Liver (tissue), 9 donors: Measurements from ENCODE around the gene IL10RB. TPM values are rescaled to one million over a fixed set of nuclear protein-coding genes. Genes with fewer than 3 reads are reported as not detected.

Experiments used
- DNase-seq: peaks from one replicate; pipeline ENCODE4 v3.0.0-alpha.2; 2017; ENCODE audit warnings: low spot score
- H3K27ac ChIP-seq, 2 donors: one replicate each; pipeline ENCODE4 v1.7.0; 2013; ENCODE audit warnings: inconsistent platforms in 2 of 2, low read length in 2 of 2, control low read depth in 1 of 2, low read depth in 1 of 2, mild to moderate bottlenecking in 1 of 2
- H3K27me3 ChIP-seq, 4 donors: one replicate each; pipeline versions ENCODE4 v1.6.1 to v1.7.0; 2013; ENCODE audit warnings: low read length in 3 of 4, inconsistent platforms in 1 of 4, mild to moderate bottlenecking in 1 of 4, moderate library complexity in 1 of 4; ENCODE audit not compliant: control insufficient read depth in 4 of 4, insufficient read depth in 4 of 4
- H3K36me3 ChIP-seq, 4 donors: one replicate each; pipeline versions ENCODE4 v1.6.1 to v1.7.0; 2013; ENCODE audit warnings: low read length in 3 of 4, mild to moderate bottlenecking in 3 of 4, low read depth in 1 of 4, moderate library complexity in 1 of 4; ENCODE audit not compliant: control insufficient read depth in 4 of 4, insufficient read depth in 3 of 4
- H3K4me1 ChIP-seq, 4 donors: one replicate each; pipeline versions ENCODE4 v1.6.1 to v1.7.0; 2013; ENCODE audit warnings: low read length in 3 of 4, mild to moderate bottlenecking in 3 of 4, moderate library complexity in 1 of 4; ENCODE audit not compliant: control insufficient read depth in 4 of 4, insufficient read depth in 4 of 4
- H3K4me3 ChIP-seq, 3 donors: one replicate each; pipeline versions ENCODE4 v1.6.1 to v1.7.0; 2013; ENCODE audit warnings: low read length in 3 of 3, control low read depth in 1 of 3, low read depth in 1 of 3, mild to moderate bottlenecking in 1 of 3
- H3K9ac ChIP-seq, 2 donors: one replicate each; pipeline ENCODE4 v1.7.0; 2013; ENCODE audit warnings: low read length in 2 of 2, mild to moderate bottlenecking in 2 of 2, moderate library complexity in 2 of 2, control low read depth in 1 of 2, low read depth in 1 of 2
- H3K9me3 ChIP-seq, 4 donors: one replicate each; pipeline versions ENCODE4 v1.6.1 to v1.7.0; 2013; ENCODE audit warnings: low read length in 3 of 4; ENCODE audit not compliant: control insufficient read depth in 4 of 4
- EGR1 ChIP-seq, 2 donors: IDR thresholded peaks; 2 replicates each; pipeline ENCODE4 v1.6.1; 2016 to 2018; ENCODE audit warnings: antibody characterized with exemption in 2 of 2, low read depth in 2 of 2
- FOXA1 ChIP-seq: IDR thresholded peaks from 2 replicates; pipeline ENCODE4 v1.6.1; 2016; ENCODE audit warnings: antibody characterized with exemption
- FOXA2 ChIP-seq: IDR thresholded peaks from 2 replicates; pipeline ENCODE4 v1.6.1; 2016; ENCODE audit warnings: antibody characterized with exemption
- GABPA ChIP-seq, 2 donors: IDR thresholded peaks in 1 of 2; conservative IDR thresholded peaks in 1 of 2; 2 replicates each; pipeline ENCODE4 v1.6.1; 2016; ENCODE audit warnings: antibody characterized with exemption in 2 of 2, mild to moderate bottlenecking in 1 of 2, moderate library complexity in 1 of 2
- HNF4A ChIP-seq, 2 donors: conservative IDR thresholded peaks; 2 replicates each; pipeline ENCODE4 v1.6.1; 2016; ENCODE audit warnings: antibody characterized with exemption in 2 of 2, mild to moderate bottlenecking in 2 of 2
- HNF4G ChIP-seq: IDR thresholded peaks from 2 replicates; pipeline ENCODE4 v1.6.1; 2016; ENCODE audit warnings: antibody characterized with exemption
- JUND ChIP-seq, 2 donors: IDR thresholded peaks; 2 replicates each; pipeline ENCODE4 v1.6.1; 2016; ENCODE audit warnings: antibody characterized with exemption in 2 of 2
- NR2F2 ChIP-seq: IDR thresholded peaks from 2 replicates; pipeline ENCODE4 v1.6.1; 2016; ENCODE audit warnings: antibody characterized with exemption
- RAD21 ChIP-seq, 2 donors: IDR thresholded peaks; 2 replicates each; pipeline ENCODE4 v1.6.1; 2016; ENCODE audit warnings: antibody characterized with exemption in 2 of 2, mild to moderate bottlenecking in 2 of 2
- RXRA ChIP-seq, 2 donors: IDR thresholded peaks; 2 replicates each; pipeline ENCODE4 v1.6.1; 2017 to 2018; ENCODE audit warnings: antibody characterized with exemption in 2 of 2, mild to moderate bottlenecking in 1 of 2
- SP1 ChIP-seq: IDR thresholded peaks from 2 replicates; pipeline ENCODE4 v1.6.1; 2018; ENCODE audit warnings: antibody characterized with exemption, mild to moderate bottlenecking
- TAF1 ChIP-seq: conservative IDR thresholded peaks from 2 replicates; pipeline ENCODE4 v1.6.1; 2016; ENCODE audit warnings: antibody characterized with exemption, mild to moderate bottlenecking
- YY1 ChIP-seq: IDR thresholded peaks from 2 replicates; pipeline ENCODE4 v1.6.1; 2016; ENCODE audit warnings: antibody characterized with exemption, mild to moderate bottlenecking
- WGBS: extraction: QIAGEN DNeasy Blood & Tissue Kit; methylation state at CpG from one replicate; pipeline ENCODE4 v1.1.7; 2013; 5-methylcytosine and 5-hydroxymethylcytosine counted together
- polyA plus RNA-seq, 2 donors: library from polyadenylated mRNA; stranded (reverse) in 1 of 2; unstranded in 1 of 2; fragments of 200-250 nt in 1 of 2; fragments of >200 nt in 1 of 2; fragmentation: Nextera tagmentation in 1 of 2; extraction: Ambion mirVana in 1 of 2; gene quantifications; one replicate each; pipeline versions ENCODE4 v1.2.1 to v1.2.3, GENCODE V29; 2013 to 2015
- total RNA-seq, 2 donors: library from RNA; depleted of rRNA; stranded (reverse); fragments of >200 nt; gene quantifications; one replicate each; pipeline ENCODE4 v1.2.3, GENCODE V29; 2014
- TF ChIP-seq, protein P1 (sequence below): fragments of 150-350 bp; IDR thresholded peaks from 2 replicates; pipeline ENCODE4 v1.5.1; 2017; ENCODE audit warnings: improper control_type of control experiment, low read depth, low read length; ENCODE audit not compliant: missing input control
- TF ChIP-seq, protein P2 (sequence below): IDR thresholded peaks from 2 replicates; pipeline ENCODE4 v1.6.1; 2016; ENCODE audit warnings: antibody characterized with exemption
- TF ChIP-seq, protein P3 (sequence below): IDR thresholded peaks from 2 replicates; pipeline ENCODE4 v1.6.1; 2016; ENCODE audit warnings: antibody characterized with exemption
- TF ChIP-seq, protein P4 (sequence below): IDR thresholded peaks from 2 replicates; pipeline ENCODE4 v1.6.1; 2016; ENCODE audit warnings: antibody characterized with exemption
- TF ChIP-seq, protein P5 (sequence below): IDR thresholded peaks from 2 replicates; pipeline ENCODE4 v1.6.1; 2016; ENCODE audit warnings: antibody characterized with exemption, mild to moderate bottlenecking
- donor health status: healthy.
- donor health status: healthy.
- donor health status: healthy.
- donor health status: healthy.
- donor health status: healthy.

Gene IL10RB
- total and polyA plus RNA-seq, 4 donors: 16.1 to 22.1 (median 18.8) TPM

DNA sequence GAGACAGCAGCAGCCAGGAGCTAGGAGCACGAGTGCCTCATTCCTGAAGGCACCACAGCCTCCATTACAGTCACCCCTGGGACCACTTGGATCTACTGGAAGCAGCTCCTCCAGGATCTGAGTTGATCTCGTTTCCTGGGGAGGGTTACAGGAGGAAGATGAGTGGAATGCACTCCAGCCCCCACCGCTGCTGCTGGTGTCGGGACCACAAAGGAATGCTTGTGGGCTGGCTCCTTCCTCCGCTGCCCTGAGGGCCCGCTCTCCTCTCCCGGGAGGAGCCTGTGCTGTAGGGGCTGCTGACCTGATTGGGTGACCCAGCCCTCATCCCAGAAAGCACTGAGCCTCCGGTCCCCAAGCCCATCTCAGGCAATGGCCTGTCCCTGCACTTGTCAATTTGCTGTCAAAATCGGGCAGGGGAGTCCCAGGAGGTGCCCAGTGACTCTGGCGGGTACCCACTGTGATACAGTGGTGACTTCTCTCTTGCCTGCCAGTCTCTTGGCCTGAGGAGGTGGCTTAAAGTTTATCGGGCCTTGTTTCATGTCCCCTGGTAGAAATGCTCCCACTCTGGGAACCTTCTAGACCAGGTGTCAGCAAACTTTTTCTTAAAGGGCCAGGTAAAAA, 23.1 kb downstream of the IL10RB start:
- TF ChIP-seq HNF4G (no peak), YY1 (no peak), SP1 (no peak), TAF1 (no peak), NR2F2 (no peak)
- TF ChIP-seq, protein P1, sequence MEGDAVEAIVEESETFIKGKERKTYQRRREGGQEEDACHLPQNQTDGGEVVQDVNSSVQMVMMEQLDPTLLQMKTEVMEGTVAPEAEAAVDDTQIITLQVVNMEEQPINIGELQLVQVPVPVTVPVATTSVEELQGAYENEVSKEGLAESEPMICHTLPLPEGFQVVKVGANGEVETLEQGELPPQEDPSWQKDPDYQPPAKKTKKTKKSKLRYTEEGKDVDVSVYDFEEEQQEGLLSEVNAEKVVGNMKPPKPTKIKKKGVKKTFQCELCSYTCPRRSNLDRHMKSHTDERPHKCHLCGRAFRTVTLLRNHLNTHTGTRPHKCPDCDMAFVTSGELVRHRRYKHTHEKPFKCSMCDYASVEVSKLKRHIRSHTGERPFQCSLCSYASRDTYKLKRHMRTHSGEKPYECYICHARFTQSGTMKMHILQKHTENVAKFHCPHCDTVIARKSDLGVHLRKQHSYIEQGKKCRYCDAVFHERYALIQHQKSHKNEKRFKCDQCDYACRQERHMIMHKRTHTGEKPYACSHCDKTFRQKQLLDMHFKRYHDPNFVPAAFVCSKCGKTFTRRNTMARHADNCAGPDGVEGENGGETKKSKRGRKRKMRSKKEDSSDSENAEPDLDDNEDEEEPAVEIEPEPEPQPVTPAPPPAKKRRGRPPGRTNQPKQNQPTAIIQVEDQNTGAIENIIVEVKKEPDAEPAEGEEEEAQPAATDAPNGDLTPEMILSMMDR: no peak
- TF ChIP-seq, protein P2, sequence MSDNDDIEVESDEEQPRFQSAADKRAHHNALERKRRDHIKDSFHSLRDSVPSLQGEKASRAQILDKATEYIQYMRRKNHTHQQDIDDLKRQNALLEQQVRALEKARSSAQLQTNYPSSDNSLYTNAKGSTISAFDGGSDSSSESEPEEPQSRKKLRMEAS: no peak
- TF ChIP-seq, protein P3, sequence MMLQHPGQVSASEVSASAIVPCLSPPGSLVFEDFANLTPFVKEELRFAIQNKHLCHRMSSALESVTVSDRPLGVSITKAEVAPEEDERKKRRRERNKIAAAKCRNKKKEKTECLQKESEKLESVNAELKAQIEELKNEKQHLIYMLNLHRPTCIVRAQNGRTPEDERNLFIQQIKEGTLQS: no peak
- Histone ChIP-seq H3K4me3 (no peak overlapping the region), H3K9me3 (no peaks in the 10 kb centered on the region), H3K9ac (no peak overlapping the region), H3K27me3 (no peaks in the 10 kb centered on the region), H3K4me1 (peaks cover 9 to 49% (median 36%) of the 10 kb centered on the region in 4 donors), H3K36me3 (peaks cover 0 to 20% (median 14%) of the 10 kb centered on the region in 4 donors), H3K27ac (peak overlapping the region in 1 of 2 donors; percentile 38)
- 91% methylated on average over 11 of the region's 11 CpGs for WGBS
- no peak for DNase-seq

DNA sequence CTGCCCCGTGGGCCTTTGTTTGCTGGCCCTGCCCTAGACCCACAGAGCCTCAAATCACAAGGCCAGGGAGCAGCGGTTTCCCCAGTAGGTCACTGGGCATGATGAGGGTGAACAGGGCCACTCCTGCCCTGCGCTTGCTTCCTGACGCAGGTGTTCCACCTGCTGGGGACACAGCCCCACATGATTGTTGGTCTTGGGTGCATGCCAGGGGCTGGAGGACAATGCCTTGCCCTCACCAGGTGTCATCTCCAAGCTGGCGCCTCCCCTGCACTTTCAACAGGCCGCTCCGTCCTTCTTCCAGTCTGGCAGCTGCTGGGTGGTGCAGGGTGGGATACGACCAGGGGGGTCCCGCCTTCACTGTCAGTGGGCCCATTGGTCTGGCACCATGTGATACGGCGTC, 24.3 kb downstream of the IL10RB start:
- DNase-seq: no peak
- peak; percentile 62 to 78 for TF ChIP-seq HNF4A (conservative IDR thresholded peaks at IDR 0.05)
- TF ChIP-seq RXRA (IDR thresholded peaks at IDR 0.05): peak; percentile 93 to 94
- no peak for TF ChIP-seq HNF4G
- TF ChIP-seq, protein P2: peak; percentile 84
- no peak for TF ChIP-seq GABPA (IDR thresholded peaks at IDR 0.05 in 1 of 2, conservative IDR thresholded peaks at IDR 0.05 in 1 of 2)
- TF ChIP-seq, protein P4, sequence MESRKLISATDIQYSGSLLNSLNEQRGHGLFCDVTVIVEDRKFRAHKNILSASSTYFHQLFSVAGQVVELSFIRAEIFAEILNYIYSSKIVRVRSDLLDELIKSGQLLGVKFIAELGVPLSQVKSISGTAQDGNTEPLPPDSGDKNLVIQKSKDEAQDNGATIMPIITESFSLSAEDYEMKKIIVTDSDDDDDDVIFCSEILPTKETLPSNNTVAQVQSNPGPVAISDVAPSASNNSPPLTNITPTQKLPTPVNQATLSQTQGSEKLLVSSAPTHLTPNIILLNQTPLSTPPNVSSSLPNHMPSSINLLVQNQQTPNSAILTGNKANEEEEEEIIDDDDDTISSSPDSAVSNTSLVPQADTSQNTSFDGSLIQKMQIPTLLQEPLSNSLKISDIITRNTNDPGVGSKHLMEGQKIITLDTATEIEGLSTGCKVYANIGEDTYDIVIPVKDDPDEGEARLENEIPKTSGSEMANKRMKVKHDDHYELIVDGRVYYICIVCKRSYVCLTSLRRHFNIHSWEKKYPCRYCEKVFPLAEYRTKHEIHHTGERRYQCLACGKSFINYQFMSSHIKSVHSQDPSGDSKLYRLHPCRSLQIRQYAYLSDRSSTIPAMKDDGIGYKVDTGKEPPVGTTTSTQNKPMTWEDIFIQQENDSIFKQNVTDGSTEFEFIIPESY: no peak
- peak; percentile 74 for TF ChIP-seq SP1
- TF ChIP-seq, protein P1: no peak
- TF ChIP-seq EGR1 (IDR thresholded peaks at IDR 0.05; ENCODE audit: low read depth in 2 of 2): peak in 1 of 2 donors; percentile 41
- peak; percentile 74 for TF ChIP-seq FOXA1
- no peak for TF ChIP-seq TAF1
- TF ChIP-seq RAD21 (IDR thresholded peaks at IDR 0.05): peak; percentile 53 to 68
- TF ChIP-seq JUND (IDR thresholded peaks at IDR 0.05): peak; percentile 46 to 72
- TF ChIP-seq YY1: peak; percentile 56
- TF ChIP-seq, protein P5, sequence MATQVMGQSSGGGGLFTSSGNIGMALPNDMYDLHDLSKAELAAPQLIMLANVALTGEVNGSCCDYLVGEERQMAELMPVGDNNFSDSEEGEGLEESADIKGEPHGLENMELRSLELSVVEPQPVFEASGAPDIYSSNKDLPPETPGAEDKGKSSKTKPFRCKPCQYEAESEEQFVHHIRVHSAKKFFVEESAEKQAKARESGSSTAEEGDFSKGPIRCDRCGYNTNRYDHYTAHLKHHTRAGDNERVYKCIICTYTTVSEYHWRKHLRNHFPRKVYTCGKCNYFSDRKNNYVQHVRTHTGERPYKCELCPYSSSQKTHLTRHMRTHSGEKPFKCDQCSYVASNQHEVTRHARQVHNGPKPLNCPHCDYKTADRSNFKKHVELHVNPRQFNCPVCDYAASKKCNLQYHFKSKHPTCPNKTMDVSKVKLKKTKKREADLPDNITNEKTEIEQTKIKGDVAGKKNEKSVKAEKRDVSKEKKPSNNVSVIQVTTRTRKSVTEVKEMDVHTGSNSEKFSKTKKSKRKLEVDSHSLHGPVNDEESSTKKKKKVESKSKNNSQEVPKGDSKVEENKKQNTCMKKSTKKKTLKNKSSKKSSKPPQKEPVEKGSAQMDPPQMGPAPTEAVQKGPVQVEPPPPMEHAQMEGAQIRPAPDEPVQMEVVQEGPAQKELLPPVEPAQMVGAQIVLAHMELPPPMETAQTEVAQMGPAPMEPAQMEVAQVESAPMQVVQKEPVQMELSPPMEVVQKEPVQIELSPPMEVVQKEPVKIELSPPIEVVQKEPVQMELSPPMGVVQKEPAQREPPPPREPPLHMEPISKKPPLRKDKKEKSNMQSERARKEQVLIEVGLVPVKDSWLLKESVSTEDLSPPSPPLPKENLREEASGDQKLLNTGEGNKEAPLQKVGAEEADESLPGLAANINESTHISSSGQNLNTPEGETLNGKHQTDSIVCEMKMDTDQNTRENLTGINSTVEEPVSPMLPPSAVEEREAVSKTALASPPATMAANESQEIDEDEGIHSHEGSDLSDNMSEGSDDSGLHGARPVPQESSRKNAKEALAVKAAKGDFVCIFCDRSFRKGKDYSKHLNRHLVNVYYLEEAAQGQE: peak; percentile 14
- peak; percentile 67 for TF ChIP-seq FOXA2
- peak; percentile 48 for TF ChIP-seq NR2F2
- TF ChIP-seq, protein P3: no peak
- H3K9me3 ChIP-seq: no peaks in the 10 kb centered on the region
- H3K4me3 ChIP-seq: no peak overlapping the region
- H3K27me3 ChIP-seq: no peaks in the 10 kb centered on the region
- WGBS: 52% methylated on average over 11 of the region's 11 CpGs
- H3K36me3 ChIP-seq: peaks cover 0 to 22% (median 12%) of the 10 kb centered on the region in 4 donors
- H3K27ac ChIP-seq: no peak overlapping the region
- H3K9ac ChIP-seq: no peak overlapping the region
- peaks cover 9 to 47% (median 34%) of the 10 kb centered on the region in 4 donors for H3K4me1 ChIP-seq
